Osteocyte (in vitro differentiated cells): ENCODE data around the gene NPAS2. TPM values are rescaled to one million over a fixed set of nuclear protein-coding genes. Genes with fewer than 3 reads are reported as not detected.

Experiments used
- DNase-seq: peaks from one replicate; pipeline ENCODE4 v3.0.0; 2021; ENCODE audit warnings: mixed read lengths; ENCODE audit not compliant: unreplicated experiment; ENCODE audit errors: extremely low spot score
- H3K27ac Mint-ChIP-seq: one replicate; pipeline ENCODE4 v1.8.0; 2021; ENCODE audit warnings: mild to moderate bottlenecking, mixed read lengths; ENCODE audit not compliant: unreplicated experiment
- H3K27me3 Mint-ChIP-seq: one replicate; pipeline ENCODE4 v1.8.0; 2021; ENCODE audit warnings: mixed read lengths; ENCODE audit not compliant: unreplicated experiment
- H3K36me3 Mint-ChIP-seq: one replicate; pipeline ENCODE4 v1.8.0; 2021; ENCODE audit warnings: mixed read lengths; ENCODE audit not compliant: unreplicated experiment
- H3K4me1 Mint-ChIP-seq: one replicate; pipeline ENCODE4 v1.8.0; 2021; ENCODE audit warnings: mixed read lengths; ENCODE audit not compliant: unreplicated experiment
- H3K4me3 Mint-ChIP-seq: one replicate; pipeline ENCODE4 v1.8.0; 2021; ENCODE audit warnings: mild to moderate bottlenecking, moderate library complexity, mixed read lengths; ENCODE audit not compliant: unreplicated experiment
- H3K9me3 Mint-ChIP-seq: one replicate; pipeline ENCODE4 v1.8.0; 2021; ENCODE audit warnings: mixed read lengths; ENCODE audit not compliant: unreplicated experiment
- CTCF ChIP-seq: fragments of 200-600 bp; sonication (generic); IDR thresholded peaks from 2 replicates; pipeline ENCODE4 v1.5.0; 2021; ENCODE audit warnings: antibody characterized with exemption, mild to moderate bottlenecking, moderate library complexity
- total RNA-seq: library from RNA; stranded (reverse); gene quantifications from 2 replicates; pipeline ENCODE4 v1.2.1, GENCODE V29; 2021

Gene NPAS2
- total RNA-seq, 1 donor from 2014 or later: 16.6 TPM

GRCh38 chr2:100955226-100955625 is 135.3 kb downstream of the NPAS2 start:
- Mint-ChIP-seq H3K4me3 (no peak overlapping the region), H3K4me1 (no peaks in the 10 kb centered on the region), H3K9me3 (no peaks in the 10 kb centered on the region), H3K27ac (no peak overlapping the region), H3K27me3 (no peaks in the 10 kb centered on the region), H3K36me3 (no peaks in the 10 kb centered on the region)
- DNase-seq: no peak
- no peak for TF ChIP-seq CTCF

- TF ChIP-seq CTCF: no peak
- Mint-ChIP-seq H3K4me1 (no peaks in the 10 kb centered on the region), H3K27me3 (no peaks in the 10 kb centered on the region), H3K27ac (no peak overlapping the region), H3K9me3 (no peaks in the 10 kb centered on the region), H3K36me3 (no peaks in the 10 kb centered on the region), H3K4me3 (no peak overlapping the region)
- DNase-seq: no peak
Observed at GRCh38 chr2:100956081-100956480, 136.1 kb downstream of the NPAS2 start.

GRCh38 chr2:100957996-100958653 is 138.2 kb downstream of the NPAS2 start:
- H3K9me3 Mint-ChIP-seq: no peaks in the 10 kb centered on the region
- DNase-seq: no peak
- H3K36me3 Mint-ChIP-seq: no peaks in the 10 kb centered on the region
- no peaks in the 10 kb centered on the region for H3K27me3 Mint-ChIP-seq
- no peak overlapping the region for H3K27ac Mint-ChIP-seq
- no peak overlapping the region for H3K4me3 Mint-ChIP-seq
- no peak for TF ChIP-seq CTCF
- H3K4me1 Mint-ChIP-seq: no peaks in the 10 kb centered on the region

- DNase-seq: no peak
- Mint-ChIP-seq H3K4me1 (no peaks in the 10 kb centered on the region), H3K4me3 (no peak overlapping the region), H3K9me3 (no peaks in the 10 kb centered on the region), H3K36me3 (no peaks in the 10 kb centered on the region), H3K27me3 (no peaks in the 10 kb centered on the region), H3K27ac (no peak overlapping the region)
- TF ChIP-seq CTCF: no peak
Observed at GRCh38 chr2:100959225-100959880, 139.4 kb downstream of the NPAS2 start.

- H3K4me3 Mint-ChIP-seq: no peak overlapping the region
- peaks cover 3% of the 10 kb centered on the region for H3K36me3 Mint-ChIP-seq
- H3K27ac Mint-ChIP-seq: no peak overlapping the region
- H3K4me1 Mint-ChIP-seq: no peaks in the 10 kb centered on the region
- TF ChIP-seq CTCF: no peak
- H3K27me3 Mint-ChIP-seq: no peaks in the 10 kb centered on the region
- no peak for DNase-seq
- H3K9me3 Mint-ChIP-seq: no peaks in the 10 kb centered on the region
Observed at GRCh38 chr2:100960688-100961087, 140.7 kb downstream of the NPAS2 start.
